Astrocyte of the spinal cord (primary cell): ENCODE measurements around the gene RNF31.

Source experiments
- DNase-seq: peaks from one replicate; pipeline ENCODE4 v3.0.0; 2011; ENCODE audit warnings: low read depth, low spot score
- H3K4me3 ChIP-seq: 2 replicates; pipeline ENCODE4 v1.5.1; 2011; ENCODE audit warnings: low read depth, mild to moderate bottlenecking, low read length, moderate library complexity
- in situ Hi-C: cut with HindIII; loops from 2 replicates; pipeline ENCODE4 v1.10.0; 2017; ENCODE audit warnings: low sequenced_read_pairs
- TF ChIP-seq, protein P1 (sequence below): IDR thresholded peaks from 2 replicates; pipeline ENCODE4 v1.5.1; 2012; ENCODE audit warnings: low read depth, mild to moderate bottlenecking, low read length, inconsistent platforms

The RNF31 gene

GRCh38 chr14:24185741-24186140, 38.4 kb downstream of the RNF31 start:
- no peak for DNase-seq
- in situ Hi-C loops: no loop called here
- TF ChIP-seq, protein P1, sequence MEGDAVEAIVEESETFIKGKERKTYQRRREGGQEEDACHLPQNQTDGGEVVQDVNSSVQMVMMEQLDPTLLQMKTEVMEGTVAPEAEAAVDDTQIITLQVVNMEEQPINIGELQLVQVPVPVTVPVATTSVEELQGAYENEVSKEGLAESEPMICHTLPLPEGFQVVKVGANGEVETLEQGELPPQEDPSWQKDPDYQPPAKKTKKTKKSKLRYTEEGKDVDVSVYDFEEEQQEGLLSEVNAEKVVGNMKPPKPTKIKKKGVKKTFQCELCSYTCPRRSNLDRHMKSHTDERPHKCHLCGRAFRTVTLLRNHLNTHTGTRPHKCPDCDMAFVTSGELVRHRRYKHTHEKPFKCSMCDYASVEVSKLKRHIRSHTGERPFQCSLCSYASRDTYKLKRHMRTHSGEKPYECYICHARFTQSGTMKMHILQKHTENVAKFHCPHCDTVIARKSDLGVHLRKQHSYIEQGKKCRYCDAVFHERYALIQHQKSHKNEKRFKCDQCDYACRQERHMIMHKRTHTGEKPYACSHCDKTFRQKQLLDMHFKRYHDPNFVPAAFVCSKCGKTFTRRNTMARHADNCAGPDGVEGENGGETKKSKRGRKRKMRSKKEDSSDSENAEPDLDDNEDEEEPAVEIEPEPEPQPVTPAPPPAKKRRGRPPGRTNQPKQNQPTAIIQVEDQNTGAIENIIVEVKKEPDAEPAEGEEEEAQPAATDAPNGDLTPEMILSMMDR: no peak
- H3K4me3 ChIP-seq: no peak overlapping the region

GRCh38 chr14:24186831-24187538, 39.7 kb downstream of the RNF31 start:
- DNase-seq: no peak
- no peak overlapping the region for H3K4me3 ChIP-seq
- TF ChIP-seq, protein P1: no peak
- in situ Hi-C loops: no loop called here

GRCh38 chr14:24187539-24187915, 40.2 kb downstream of the RNF31 start:
- H3K4me3 ChIP-seq: peak overlapping the region; percentile 87
- TF ChIP-seq, protein P1: no peak
- in situ Hi-C loops: no loop called here
- no peak for DNase-seq

GRCh38 chr14:24188251-24189058, 41.2 kb downstream of the RNF31 start, which contains the start of gene IPO4:
TSS of gene IPO4 (minus strand) at chr14:24188816. CDS start at chr14:24188787, 29 bp downstream.
- TF ChIP-seq, protein P1: no peak
- peak; percentile 98 for DNase-seq
- H3K4me3 ChIP-seq: peak within 1 kb of the TSS; percentile 87
- in situ Hi-C loops: no loop called here

GRCh38 chr14:24189059-24189375, 41.7 kb downstream of the RNF31 start:
- DNase-seq: no peak
- TF ChIP-seq, protein P1: no peak
- peak overlapping the region; percentile 87 for H3K4me3 ChIP-seq
- in situ Hi-C loops: no loop called here

- DNase-seq: no peak
- no peak overlapping the region for H3K4me3 ChIP-seq
These were observed 42.2 kb downstream of the RNF31 start for GRCh38 chr14:24189460-24189859.

More at GRCh38 chr14:24189460-24189859, 42.2 kb downstream of the RNF31 start:
- in situ Hi-C loops: no loop called here
- TF ChIP-seq, protein P1: no peak
